GM13977 (cell line): ENCODE data around the gene SPPL2A.

Experiments used
- DNase-seq: peaks from one replicate; pipeline ENCODE4 v3.0.0; 2012; ENCODE audit warnings: low spot score
- in situ Hi-C: fragments of 300-500 bp; cut with MboI; formaldehyde crosslinking; loops from one replicate; pipeline ENCODE4 v1.12.0; 2022; ENCODE audit warnings: low sequenced_read_pairs, low pct_unique_long_range_greater_than_20kb, mixed read lengths, inconsistent platforms; ENCODE audit not compliant: unreplicated experiment
- TF ChIP-seq, protein P1 (sequence below): IDR thresholded peaks from 2 replicates; pipeline ENCODE4 v1.5.1; 2012; ENCODE audit warnings: mild to moderate bottlenecking, control low read depth; ENCODE audit not compliant: insufficient read depth; ENCODE audit errors: extremely low read depth, missing control alignments

Gene SPPL2A

DNA sequence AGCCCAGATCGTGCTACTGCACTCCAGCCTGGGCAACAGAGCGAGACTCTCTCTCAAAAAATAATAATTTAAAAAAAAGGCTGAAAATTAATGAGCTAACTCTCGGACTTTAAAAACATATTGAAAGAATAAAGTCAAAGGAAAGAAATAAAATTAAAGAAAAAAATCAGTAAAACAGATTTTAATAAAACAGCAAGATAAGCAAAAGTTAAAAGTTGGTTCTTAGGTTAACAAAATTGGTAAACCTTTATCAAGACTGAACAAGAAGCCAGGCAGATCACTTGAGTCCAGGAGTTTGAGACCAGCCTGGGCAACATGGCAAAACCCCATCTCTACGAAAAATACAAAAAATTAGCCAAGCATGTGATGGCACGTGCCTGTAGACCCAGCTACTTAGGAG is 99.6 kb downstream of the SPPL2A start:
- no peak for DNase-seq
- in situ Hi-C loops, result loop anchor here (10.0 kb wide), 1 partner anchor 209 kb away; no protein-coding TSS in a partner anchor
- TF ChIP-seq, protein P1, sequence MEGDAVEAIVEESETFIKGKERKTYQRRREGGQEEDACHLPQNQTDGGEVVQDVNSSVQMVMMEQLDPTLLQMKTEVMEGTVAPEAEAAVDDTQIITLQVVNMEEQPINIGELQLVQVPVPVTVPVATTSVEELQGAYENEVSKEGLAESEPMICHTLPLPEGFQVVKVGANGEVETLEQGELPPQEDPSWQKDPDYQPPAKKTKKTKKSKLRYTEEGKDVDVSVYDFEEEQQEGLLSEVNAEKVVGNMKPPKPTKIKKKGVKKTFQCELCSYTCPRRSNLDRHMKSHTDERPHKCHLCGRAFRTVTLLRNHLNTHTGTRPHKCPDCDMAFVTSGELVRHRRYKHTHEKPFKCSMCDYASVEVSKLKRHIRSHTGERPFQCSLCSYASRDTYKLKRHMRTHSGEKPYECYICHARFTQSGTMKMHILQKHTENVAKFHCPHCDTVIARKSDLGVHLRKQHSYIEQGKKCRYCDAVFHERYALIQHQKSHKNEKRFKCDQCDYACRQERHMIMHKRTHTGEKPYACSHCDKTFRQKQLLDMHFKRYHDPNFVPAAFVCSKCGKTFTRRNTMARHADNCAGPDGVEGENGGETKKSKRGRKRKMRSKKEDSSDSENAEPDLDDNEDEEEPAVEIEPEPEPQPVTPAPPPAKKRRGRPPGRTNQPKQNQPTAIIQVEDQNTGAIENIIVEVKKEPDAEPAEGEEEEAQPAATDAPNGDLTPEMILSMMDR, result no peak

DNA sequence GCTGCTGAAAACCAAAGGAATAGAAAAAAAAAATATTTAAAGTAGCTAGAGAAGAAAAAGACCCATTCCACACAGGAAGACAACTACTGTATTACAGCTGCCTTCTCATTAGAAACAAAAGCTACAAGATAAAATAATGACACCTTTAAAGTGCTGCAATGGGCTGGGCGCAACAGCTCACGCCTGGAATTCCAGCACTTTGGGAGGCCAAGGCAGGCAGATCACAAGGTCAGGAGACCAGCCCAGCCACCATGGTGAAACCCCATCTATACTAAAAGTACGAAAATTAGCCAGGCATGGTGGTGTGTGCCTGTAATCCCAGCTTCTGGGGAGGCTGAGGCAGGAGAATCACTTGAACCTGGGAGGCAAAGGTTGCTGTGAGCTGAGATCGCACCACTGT is 110.0 kb downstream of the SPPL2A start:
- in situ Hi-C loops, result no loop called here
- DNase-seq, result no peak
- TF ChIP-seq, protein P1, result no peak

DNA sequence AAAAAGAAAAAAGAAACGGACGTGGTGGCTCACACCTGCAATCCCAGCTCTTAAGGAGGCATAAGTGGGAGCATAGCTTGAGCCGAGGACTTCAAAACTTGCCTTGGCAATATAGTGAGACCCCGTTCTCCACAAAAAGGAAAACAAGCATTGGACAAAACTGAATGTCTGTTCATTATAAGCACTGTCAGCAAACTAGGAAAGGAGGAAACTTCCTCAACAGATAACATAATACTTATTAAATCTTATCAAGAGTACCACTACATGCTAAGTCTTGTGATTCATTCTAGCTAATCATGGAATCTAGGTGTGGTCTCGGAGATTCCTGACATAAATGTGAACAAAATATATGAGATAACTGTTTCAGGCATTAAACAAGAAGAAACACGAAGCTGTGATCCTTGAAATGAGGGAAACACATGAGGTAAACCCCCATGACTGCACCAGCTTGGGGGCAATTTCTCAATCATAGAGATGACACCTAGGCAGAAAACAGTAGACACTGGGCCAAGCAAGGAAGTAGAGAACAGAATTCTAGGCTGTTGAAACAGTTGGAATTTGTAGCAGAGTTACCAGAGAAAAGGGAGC is 112.3 kb downstream of the SPPL2A start:
- no peak for DNase-seq
- in situ Hi-C loops, result no loop called here
- TF ChIP-seq, protein P1, result no peak

DNA sequence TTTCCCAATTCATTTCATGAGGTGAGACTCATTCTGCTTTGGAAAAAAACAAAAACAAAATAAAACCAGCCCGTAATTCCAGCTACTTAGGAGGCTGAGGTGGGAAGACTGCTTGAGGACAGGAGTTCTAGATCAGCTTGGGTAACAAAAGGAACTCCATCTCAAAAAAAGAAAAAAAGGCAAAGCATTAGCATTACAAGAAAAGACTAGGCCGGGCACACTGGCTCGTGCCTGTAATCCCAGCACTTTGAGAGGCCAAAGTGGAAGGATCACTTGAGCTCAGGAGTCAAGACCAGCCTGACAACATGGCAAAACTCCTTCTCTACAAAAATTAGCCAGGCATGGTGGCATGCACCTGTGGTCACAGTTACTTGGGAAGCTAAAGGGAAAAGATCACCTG is 112.8 kb downstream of the SPPL2A start:
- DNase-seq, result no peak
- in situ Hi-C loops, result no loop called here
- TF ChIP-seq, protein P1, result no peak
